ENCODE data around the gene MYL6. TPM values are rescaled to one million over a fixed set of nuclear protein-coding genes. Genes with fewer than 3 reads are reported as not detected.
A peak's percentile ranks its signal among the peaks of the same experiment; 100 is the strongest.

MYL6 gene
- total and polyA plus RNA-seq, 9 of the 15 experiments (the other 6 are each of a cell fraction or from before 2014, with no cell fraction given), result 557 to 1,664 (median 958) TPM

- TF ChIP-seq E2F8 (IDR thresholded peaks at IDR 0.05; ENCODE audit: low read depth, partially characterized antibody) (peak; percentile 98), MEF2D (tag; conservative IDR thresholded peaks at IDR 0.05; ENCODE audit: low read depth) (0 out of 2 replicates have a peak, but pooled peaks have one; percentile 22), RBBP5 (IDR thresholded peaks at IDR 0.05; ENCODE audit: borderline replicate concordance, insufficient read depth, low read length, poor library complexity, severe bottlenecking) (peak; percentile 44), GTF2F1 (IDR thresholded peaks at IDR 0.05; ENCODE audit: low read depth, low read length) (peak; percentile 89; the same call in 1 of the 2 replicates), ZKSCAN3 (CRISPR knock-in tag; IDR thresholded peaks at IDR 0.05) (no peak), SMARCE1 (IDR thresholded peaks at IDR 0.05) (no peak), POLR2AphosphoS5 (IDR thresholded peaks at IDR 0.05; ENCODE audit: control insufficient read depth, insufficient read depth, low read depth, low read length) (peak; percentile 99), BACH1 (tag; IDR thresholded peaks at IDR 0.05) (no peak), TRIM28 (IDR thresholded peaks at IDR 0.05) (peak; percentile 13; the same call in 1 of the 2 replicates), NEUROD1 (IDR thresholded peaks at IDR 0.05; ENCODE audit: borderline replicate concordance, low read depth, low read length, partially characterized antibody) (peak; percentile 70), TEAD4 (IDR thresholded peaks at IDR 0.05; ENCODE audit: low read length) (peak; percentile 73), TEAD4 (CRISPR knock-in tag; IDR thresholded peaks at IDR 0.05; ENCODE audit: borderline replicate concordance) (no peak), RCOR1 (IDR thresholded peaks at IDR 0.05; ENCODE audit: borderline replicate concordance in 1 of 2, low read depth in 2 of 2, low read length in 2 of 2) (peak in 1 of 2 experiments; percentile 75; a peak in 3 of 4 replicates), SUPT5H (IDR thresholded peaks at IDR 0.05) (peak; percentile 99), MTA1 (IDR thresholded peaks at IDR 0.05; ENCODE audit: borderline replicate concordance) (no peak; the same call in 1 of the 2 replicates), PHTF2 (CRISPR knock-in tag; IDR thresholded peaks at IDR 0.05) (peak; percentile 75; the same call in 1 of the 2 replicates), EWSR1 (IDR thresholded peaks at IDR 0.05; ENCODE audit: borderline replicate concordance, low read depth, partially characterized antibody) (no peak)
These were observed 40.1 kb upstream of the MYL6 start, which contains the start of gene ZC3H10 (continued) for GRCh38 chr12:56117778-56118687.

Measured in K562 (cell line).